ENCODE data around the gene INS. TPM values are rescaled to one million over a fixed set of nuclear protein-coding genes. Genes with fewer than 3 reads are reported as not detected.

Gene INS
- total and polyA plus RNA-seq, 2 of the 8 experiments (the other 6 are each of a cell fraction or from before 2014, with no cell fraction given) = not detected

- Histone ChIP-seq H3K27ac (ENCODE audit: low read depth, low read length) (no peak overlapping the region), H3K9ac (replicated peaks in 1 of 4; ENCODE audit: extremely low read depth in 1 of 4, low read depth in 3 of 4, low read length in 3 of 4) (no peak overlapping the region)
- TF ChIP-seq CTCF (IDR thresholded peaks at IDR 0.05; ENCODE audit: control extremely low read depth in 1 of 3, insufficient read depth in 1 of 3, low read depth in 1 of 3, low read length in 3 of 3) = no peak
- TF ChIP-seq JUN (IDR thresholded peaks at IDR 0.05; ENCODE audit: low read depth, low read length) = no peak
- no peak for TF ChIP-seq HDAC2 (IDR thresholded peaks at IDR 0.05; ENCODE audit: borderline replicate concordance in 1 of 2, low read depth in 2 of 2, low read length in 2 of 2)
- no peak for TF ChIP-seq SIN3A (conservative IDR thresholded peaks at IDR 0.05 in 1 of 2, IDR thresholded peaks at IDR 0.05 in 1 of 2; ENCODE audit: low read depth in 1 of 2, low read length in 2 of 2)
- TF ChIP-seq POLR2A (IDR thresholded peaks at IDR 0.05; ENCODE audit: control extremely low read depth in 1 of 2, low read depth in 2 of 2, low read length in 2 of 2) = no peak
- TF ChIP-seq KDM4A (IDR thresholded peaks at IDR 0.05; ENCODE audit: low read depth, low read length, severe bottlenecking) = no peak
- no peak for TF ChIP-seq GABPA (IDR thresholded peaks at IDR 0.05; ENCODE audit: borderline replicate concordance, insufficient read depth, low read length)
- no peak for TF ChIP-seq KDM5A (IDR thresholded peaks at IDR 0.05; ENCODE audit: low read length)
- TF ChIP-seq CTBP2 (IDR thresholded peaks at IDR 0.05; ENCODE audit: borderline replicate concordance, insufficient read depth, insufficient read length, low read length) = no peak
These were observed 29.1 kb upstream of the INS start for GRCh38 chr11:2189938-2190656.

More at GRCh38 chr11:2189938-2190656, 29.1 kb upstream of the INS start:
- Histone ChIP-seq H3K14ac (ENCODE audit: insufficient read length) (no peak overlapping the region), H3K9me3 (ENCODE audit: insufficient read depth in 2 of 2, low read depth in 1 of 2, low read length in 1 of 2) (no peaks in the 10 kb centered on the region), H4K20me1 (replicated peaks in 1 of 2; ENCODE audit: control insufficient read depth in 1 of 2, insufficient read depth in 2 of 2, low read length in 2 of 2) (peaks cover 0 to 12% of the 10 kb centered on the region in 2 experiments), H3K79me2 (ENCODE audit: control insufficient read depth in 1 of 2, insufficient read depth in 2 of 2, low read length in 2 of 2) (no peaks in the 10 kb centered on the region), H4K91ac (replicated peaks; ENCODE audit: insufficient read length, low read length) (no peak overlapping the region), H2BK20ac (ENCODE audit: low read length) (no peak overlapping the region), H3K36me3 (ENCODE audit: control insufficient read depth in 2 of 4, insufficient read depth in 4 of 4, low read length in 3 of 4) (no peaks in the 10 kb centered on the region), H2AFZ (ENCODE audit: low read length) (no peak overlapping the region), H3K4me2 (ENCODE audit: insufficient read depth in 1 of 2, low read depth in 2 of 2, low read length in 2 of 2) (no peak overlapping the region), H3K27me3 (replicated peaks in 1 of 4; ENCODE audit: control insufficient read depth in 3 of 4, extremely low read depth in 1 of 4, insufficient read depth in 3 of 4, low read length in 3 of 4) (peaks cover 0 to 14% (median 5%) of the 10 kb centered on the region in 4 experiments; a peak in 2 of 7 replicates), H2BK120ac (replicated peaks; ENCODE audit: low read depth, low read length) (no peak overlapping the region), H3K4me3 (ENCODE audit: extremely low read depth in 1 of 4, insufficient read depth in 2 of 4, low read depth in 3 of 4, low read length in 4 of 4) (no peak overlapping the region), H3K23ac (ENCODE audit: insufficient read length) (no peak overlapping the region), H2BK15ac (ENCODE audit: low read length) (no peak overlapping the region), H2AK5ac (ENCODE audit: low read depth, low read length) (no peak overlapping the region), H2BK12ac (ENCODE audit: low read depth, low read length) (no peak overlapping the region), H4K8ac (ENCODE audit: extremely low read depth, insufficient read depth, low read length) (no peak overlapping the region), H3K4ac (replicated peaks; ENCODE audit: insufficient read length, low read depth, low read length) (no peak overlapping the region), H4K5ac (ENCODE audit: insufficient read length, low read depth, low read length) (no peak overlapping the region), H3K56ac (replicated peaks; ENCODE audit: insufficient read length, low read depth, low read length) (no peak overlapping the region), H3K18ac (ENCODE audit: extremely low read depth, low read length) (no peak overlapping the region), H3K79me1 (ENCODE audit: low read depth, low read length) (no peaks in the 10 kb centered on the region), H2BK5ac (ENCODE audit: low read depth, low read length) (no peak overlapping the region), H3K23me2 (ENCODE audit: low read depth, low read length) (peaks cover 9% of the 10 kb centered on the region; the same call in 1 of the 2 replicates), H3K4me1 (replicated peaks in 1 of 4; ENCODE audit: control insufficient read depth in 3 of 4, insufficient read depth in 4 of 4, low read length in 3 of 4) (no peaks in the 10 kb centered on the region; a peak in 2 of 7 replicates)
- FAIRE-seq (no peak), DNase-seq (ENCODE audit: low read depth in 1 of 2, low spot score in 2 of 2) (no peak)
- 85% methylated on average over 27 of the region's 29 CpGs; no CpG with 5 or more reads in 1 of the 2 experiments for WGBS, 2 experiments (ENCODE audit: extremely low coverage in 1 of 2, insufficient coverage in 1 of 2, insufficient read length in 1 of 2, insufficient replicate concordance in 2 of 2, low coverage in 1 of 2, low lambda C conversion rate in 2 of 2, missing lambda C conversion rate in 1 of 2)
- CTCF ChIA-PET (ENCODE audit: partially characterized antibody) = interaction anchor here (0.9 to 6.1 kb wide), 3 partner anchors 106 to 176 kb away, joined by 3 to 116 read pairs (median 3); partner anchors contain the start of genes C11orf21 and TSPAN32
- POLR2A ChIA-PET (ENCODE audit: partially characterized antibody) = no interaction called here

Measured in H1 (cell line).